ENCODE results near the gene ZCCHC10. TPM values are rescaled to one million over a fixed set of nuclear protein-coding genes. Genes with fewer than 3 reads are reported as not detected.

Gene ZCCHC10
- total and polyA plus RNA-seq, 2 donors (not counting 3 experiments of a cell fraction or from before 2014, with no cell fraction given): 25.9 to 32.1 TPM

- H3K36me3 ChIP-seq (ENCODE audit: control insufficient read depth in 2 of 2, extremely low read depth in 1 of 2, insufficient read depth in 2 of 2, low read length in 2 of 2): peaks cover 0 to 4% of the 10 kb centered on the region in 2 experiments
- peaks cover 33% of the 10 kb centered on the region for H4K20me1 ChIP-seq (replicated peaks; ENCODE audit: control insufficient read depth, extremely low read depth, insufficient read depth, low read length)
- H3K4me3 ChIP-seq (replicated peaks in 1 of 3; ENCODE audit: insufficient read depth in 1 of 3, low read depth in 1 of 3, low read length in 3 of 3): no peak overlapping the region
- no peaks in the 10 kb centered on the region for H3K9me1 ChIP-seq (replicated peaks; ENCODE audit: control insufficient read depth, extremely low read depth, insufficient read depth, low read length)
- H2AFZ ChIP-seq (ENCODE audit: low read depth, low read length): no peak overlapping the region
- TF ChIP-seq CTCF (IDR thresholded peaks at IDR 0.05; ENCODE audit: extremely low read depth in 1 of 2, insufficient read depth in 1 of 2, low read depth in 1 of 2, low read length in 2 of 2): no peak
- no peak for TF ChIP-seq GATA2 (IDR thresholded peaks at IDR 0.05; ENCODE audit: insufficient read depth, insufficient read length, low read depth, low read length)
- no peak for TF ChIP-seq MAX (IDR thresholded peaks at IDR 0.05; ENCODE audit: insufficient read depth, insufficient read length)
- no peak for TF ChIP-seq POLR2AphosphoS5 (IDR thresholded peaks at IDR 0.05; ENCODE audit: insufficient read depth, low read depth, low read length)
- no peak for TF ChIP-seq JUN (IDR thresholded peaks at IDR 0.05; ENCODE audit: borderline replicate concordance, insufficient read depth, insufficient read length, low read depth)
- no peak for TF ChIP-seq POLR2A (IDR thresholded peaks at IDR 0.05; ENCODE audit: low read depth, low read length)
- no peak for TF ChIP-seq MYC (IDR thresholded peaks at IDR 0.05; ENCODE audit: low read depth, low read length)
- TF ChIP-seq FOS (IDR thresholded peaks at IDR 0.05; ENCODE audit: borderline replicate concordance, insufficient read depth, low read length): no peak
- TF ChIP-seq EZH2 (IDR thresholded peaks at IDR 0.05; ENCODE audit: borderline replicate concordance, low read depth, low read length, severe bottlenecking): no peak
- intact Hi-C loops (cut with micrococcal nuclease) (no loop called here), dilution Hi-C loops (cut with MboI; ENCODE audit: extremely low pct_ligation_motif_present, low sequenced_read_pairs) (no loop called here)
- H3K79me2 ChIP-seq (ENCODE audit: control insufficient read depth, insufficient read depth, low read length): peaks cover 94% of the 10 kb centered on the region
- H3K27me3 ChIP-seq (ENCODE audit: control insufficient read depth in 2 of 2, insufficient read depth in 2 of 2, low read length in 2 of 2): no peaks in the 10 kb centered on the region
- FAIRE-seq (no peak), DNase-seq (ENCODE audit: low read depth, low spot score) (no peak)
- H3K27ac ChIP-seq (ENCODE audit: insufficient read depth, low read depth, low read length): no peak overlapping the region
- CTCF ChIA-PET: no interaction called here
- no peak overlapping the region for H3K9ac ChIP-seq (replicated peaks; ENCODE audit: extremely low read depth, insufficient read depth, low read length)
- H3K9me3 ChIP-seq (replicated peaks; ENCODE audit: control insufficient read depth, insufficient read depth, low read length): no peaks in the 10 kb centered on the region
- H3K4me1 ChIP-seq (ENCODE audit: control insufficient read depth, extremely low read depth, insufficient read depth, low read length): peaks cover 17% of the 10 kb centered on the region
- no peak overlapping the region for H3K4me2 ChIP-seq (ENCODE audit: insufficient read depth, low read length)
- no TSS peak for BruUV-seq (replicated peaks)
- POLR2A ChIA-PET: no interaction called here
These were observed 73.5 kb downstream of the ZCCHC10 start for GRCh38 chr5:132952829-132953228.

Measured in endothelial cell of umbilical vein (primary cell).